NT2/D1 (cell line): ENCODE measurements around the gene HOXA2.

Experiments
- SUZ12 ChIP-seq: IDR thresholded peaks from 2 replicates; pipeline ENCODE4 v1.6.1; 2011; ENCODE audit not compliant: insufficient read length, insufficient read depth; ENCODE audit errors: extremely low read depth
- YY1 ChIP-seq: IDR thresholded peaks from 2 replicates; pipeline ENCODE4 v1.6.1; 2011; ENCODE audit not compliant: insufficient read length, insufficient read depth

DNA sequence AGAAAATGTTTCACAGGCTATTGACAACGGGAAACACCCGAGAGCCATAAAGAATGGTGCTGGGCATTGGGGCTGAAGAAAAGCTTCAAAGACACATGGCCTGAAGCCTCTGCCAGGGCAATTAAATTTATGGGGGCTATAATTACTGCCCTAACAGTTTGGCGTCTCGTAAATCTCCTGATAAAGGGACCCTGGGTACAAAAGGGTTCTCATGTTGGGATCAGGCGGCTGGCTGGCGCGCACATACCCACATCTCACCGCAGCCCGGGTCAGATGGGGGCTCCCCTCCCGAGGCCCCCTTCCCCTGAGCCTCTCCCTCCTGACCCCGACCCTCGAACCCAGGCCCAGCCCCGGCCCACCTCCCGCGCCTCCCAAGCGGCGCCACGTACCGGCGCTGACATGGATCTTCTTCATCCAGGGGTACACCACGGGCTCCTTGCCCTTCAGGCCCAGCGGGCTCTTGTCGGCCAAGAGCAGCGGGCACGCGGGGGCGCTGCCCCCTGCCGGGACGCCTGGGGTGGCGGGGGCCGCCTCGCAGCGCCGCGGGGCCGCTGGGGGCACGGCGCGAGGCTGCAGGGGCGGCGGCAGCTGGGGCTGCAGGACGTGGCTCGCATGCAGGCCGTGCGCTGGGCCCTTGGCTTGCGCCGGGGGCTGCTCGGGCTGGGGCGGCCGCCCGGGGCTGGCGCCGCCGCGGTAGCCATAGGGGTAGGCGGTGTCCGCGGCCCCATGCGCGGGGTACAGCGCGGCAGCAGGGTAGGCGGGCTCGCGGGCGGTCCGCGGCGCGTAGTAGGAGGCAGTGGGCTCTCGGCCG, 27.5 kb upstream of the HOXA2 start:
- peak; percentile 71 for TF ChIP-seq SUZ12
- no peak for TF ChIP-seq YY1
